Upper lobe of right lung (tissue), 1 donor: ENCODE results near the gene DROSHA. TPM values are rescaled to one million over a fixed set of nuclear protein-coding genes. Genes with fewer than 3 reads are reported as not detected.

Experiments used
- ATAC-seq: fragments of 200-7000 bp; cut with Tn5 transposase; one replicate; pipeline ENCODE4 v1.9.1; 2020; ENCODE audit warnings: mild to moderate bottlenecking, moderate library complexity
- DNase-seq: peaks from one replicate; pipeline ENCODE4 v3.0.0-alpha.2; 2020
- H3K27ac ChIP-seq: fragments of 200-600 bp; one replicate; pipeline ENCODE4 v1.8.0; 2022
- H3K27me3 ChIP-seq: fragments of 200-600 bp; one replicate; pipeline ENCODE4 v1.8.0; 2022; ENCODE audit warnings: mild to moderate bottlenecking
- H3K36me3 ChIP-seq: fragments of 200-600 bp; one replicate; pipeline ENCODE4 v1.8.0; 2022
- H3K4me1 ChIP-seq: fragments of 200-600 bp; one replicate; pipeline ENCODE4 v1.8.0; 2022
- H3K4me3 ChIP-seq: fragments of 200-600 bp; one replicate; pipeline ENCODE4 v1.8.0; 2022; ENCODE audit warnings: mild to moderate bottlenecking
- H3K9me3 ChIP-seq: fragments of 200-600 bp; one replicate; pipeline ENCODE4 v1.8.0; 2022
- intact Hi-C: fragments of 100-400 bp; cut with DNase I; formaldehyde crosslinking; loops from one replicate; pipeline ENCODE4 v1.11.0; 2022
- long read RNA-seq: library from polyadenylated mRNA; unstranded; transcript quantifications from one replicate; pipeline ENCODE4 v2.0.0, GENCODE V29; 2021
- total RNA-seq: library from RNA; stranded (reverse); fragmentation: NEBNext Ultra II Directional; extraction: Animal tissue kit (Norgen Biotek cat#: 25700); gene quantifications from one replicate; pipeline ENCODE4 v1.2.1, GENCODE V29; 2021
- TF ChIP-seq, protein P1 (sequence below): fragments of 200-600 bp; IDR thresholded peaks from one replicate; pipeline ENCODE4 v1.8.0; 2022; ENCODE audit warnings: antibody characterized with exemption
- donor health status: DM: no; HTN: yes; CAD: no; lungs with severe emphysema.

Gene DROSHA, protein sequence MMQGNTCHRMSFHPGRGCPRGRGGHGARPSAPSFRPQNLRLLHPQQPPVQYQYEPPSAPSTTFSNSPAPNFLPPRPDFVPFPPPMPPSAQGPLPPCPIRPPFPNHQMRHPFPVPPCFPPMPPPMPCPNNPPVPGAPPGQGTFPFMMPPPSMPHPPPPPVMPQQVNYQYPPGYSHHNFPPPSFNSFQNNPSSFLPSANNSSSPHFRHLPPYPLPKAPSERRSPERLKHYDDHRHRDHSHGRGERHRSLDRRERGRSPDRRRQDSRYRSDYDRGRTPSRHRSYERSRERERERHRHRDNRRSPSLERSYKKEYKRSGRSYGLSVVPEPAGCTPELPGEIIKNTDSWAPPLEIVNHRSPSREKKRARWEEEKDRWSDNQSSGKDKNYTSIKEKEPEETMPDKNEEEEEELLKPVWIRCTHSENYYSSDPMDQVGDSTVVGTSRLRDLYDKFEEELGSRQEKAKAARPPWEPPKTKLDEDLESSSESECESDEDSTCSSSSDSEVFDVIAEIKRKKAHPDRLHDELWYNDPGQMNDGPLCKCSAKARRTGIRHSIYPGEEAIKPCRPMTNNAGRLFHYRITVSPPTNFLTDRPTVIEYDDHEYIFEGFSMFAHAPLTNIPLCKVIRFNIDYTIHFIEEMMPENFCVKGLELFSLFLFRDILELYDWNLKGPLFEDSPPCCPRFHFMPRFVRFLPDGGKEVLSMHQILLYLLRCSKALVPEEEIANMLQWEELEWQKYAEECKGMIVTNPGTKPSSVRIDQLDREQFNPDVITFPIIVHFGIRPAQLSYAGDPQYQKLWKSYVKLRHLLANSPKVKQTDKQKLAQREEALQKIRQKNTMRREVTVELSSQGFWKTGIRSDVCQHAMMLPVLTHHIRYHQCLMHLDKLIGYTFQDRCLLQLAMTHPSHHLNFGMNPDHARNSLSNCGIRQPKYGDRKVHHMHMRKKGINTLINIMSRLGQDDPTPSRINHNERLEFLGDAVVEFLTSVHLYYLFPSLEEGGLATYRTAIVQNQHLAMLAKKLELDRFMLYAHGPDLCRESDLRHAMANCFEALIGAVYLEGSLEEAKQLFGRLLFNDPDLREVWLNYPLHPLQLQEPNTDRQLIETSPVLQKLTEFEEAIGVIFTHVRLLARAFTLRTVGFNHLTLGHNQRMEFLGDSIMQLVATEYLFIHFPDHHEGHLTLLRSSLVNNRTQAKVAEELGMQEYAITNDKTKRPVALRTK (N-terminal part only)
- 50.9 TPM for total RNA-seq
- long read RNA-seq, partial matches to known transcripts: 6 of 18 reads
- long read RNA-seq, other reads (novel, unspliced or antisense): 11 of 18 reads

DNA sequence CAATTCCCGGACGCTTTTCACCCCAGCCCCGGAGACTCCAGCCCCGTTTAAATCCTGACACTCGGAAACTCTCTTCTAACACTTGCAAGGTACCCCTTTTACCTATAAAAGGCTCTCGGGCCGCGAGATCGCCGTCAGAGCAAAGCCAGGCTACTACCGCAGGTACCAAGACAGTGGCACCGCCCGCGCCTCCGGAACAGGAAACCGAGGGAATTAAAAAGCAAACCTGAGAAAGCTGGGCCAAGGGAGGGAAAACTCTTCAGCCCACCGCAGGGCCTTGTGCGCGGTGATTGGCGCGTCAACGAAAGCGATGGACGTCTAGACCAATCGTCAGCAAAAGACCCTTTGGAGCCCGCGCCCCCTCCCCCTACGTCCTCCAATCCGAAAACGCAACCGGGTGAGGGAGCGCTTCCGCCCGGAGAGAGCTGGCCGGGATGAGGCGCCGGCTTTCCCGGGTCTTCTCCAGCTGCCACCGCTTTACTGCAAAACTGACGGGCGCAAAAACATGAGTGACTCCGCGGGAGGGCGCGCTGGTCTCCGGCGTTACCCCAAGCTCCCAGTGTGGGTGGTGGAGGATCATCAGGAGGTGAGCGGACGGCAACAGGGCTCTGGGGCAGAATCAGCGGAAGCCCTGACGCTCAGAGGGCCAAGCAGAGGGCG is at the start of gene DROSHA, which contains the start of gene C5orf22:
Gene DROSHA, minus strand, starts transcription at position 206 of the 660 bp plus-strand sequence. CDS start 3,034 bp downstream, outside the sequence.
Gene C5orf22, plus strand, starts transcription at position 414 of the 660 bp plus-strand sequence. Its CDS starts 92 bp downstream, at position 506.
- Histone ChIP-seq H3K27ac (peak within 1 kb of the TSS; percentile 82), H3K4me3 (peak within 1 kb of the TSS; percentile 93), H3K36me3 (peaks cover 48% of the 10 kb centered on the region), H3K27me3 (no peaks in the 10 kb centered on the region), H3K9me3 (no peaks in the 10 kb centered on the region), H3K4me1 (peaks cover 21% of the 10 kb centered on the region)
- TF ChIP-seq, protein P1, sequence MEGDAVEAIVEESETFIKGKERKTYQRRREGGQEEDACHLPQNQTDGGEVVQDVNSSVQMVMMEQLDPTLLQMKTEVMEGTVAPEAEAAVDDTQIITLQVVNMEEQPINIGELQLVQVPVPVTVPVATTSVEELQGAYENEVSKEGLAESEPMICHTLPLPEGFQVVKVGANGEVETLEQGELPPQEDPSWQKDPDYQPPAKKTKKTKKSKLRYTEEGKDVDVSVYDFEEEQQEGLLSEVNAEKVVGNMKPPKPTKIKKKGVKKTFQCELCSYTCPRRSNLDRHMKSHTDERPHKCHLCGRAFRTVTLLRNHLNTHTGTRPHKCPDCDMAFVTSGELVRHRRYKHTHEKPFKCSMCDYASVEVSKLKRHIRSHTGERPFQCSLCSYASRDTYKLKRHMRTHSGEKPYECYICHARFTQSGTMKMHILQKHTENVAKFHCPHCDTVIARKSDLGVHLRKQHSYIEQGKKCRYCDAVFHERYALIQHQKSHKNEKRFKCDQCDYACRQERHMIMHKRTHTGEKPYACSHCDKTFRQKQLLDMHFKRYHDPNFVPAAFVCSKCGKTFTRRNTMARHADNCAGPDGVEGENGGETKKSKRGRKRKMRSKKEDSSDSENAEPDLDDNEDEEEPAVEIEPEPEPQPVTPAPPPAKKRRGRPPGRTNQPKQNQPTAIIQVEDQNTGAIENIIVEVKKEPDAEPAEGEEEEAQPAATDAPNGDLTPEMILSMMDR: peak; percentile 12
- DNase-seq (peak; percentile 97), ATAC-seq (peak; percentile 99)
- intact Hi-C loops: no loop called here

DNA sequence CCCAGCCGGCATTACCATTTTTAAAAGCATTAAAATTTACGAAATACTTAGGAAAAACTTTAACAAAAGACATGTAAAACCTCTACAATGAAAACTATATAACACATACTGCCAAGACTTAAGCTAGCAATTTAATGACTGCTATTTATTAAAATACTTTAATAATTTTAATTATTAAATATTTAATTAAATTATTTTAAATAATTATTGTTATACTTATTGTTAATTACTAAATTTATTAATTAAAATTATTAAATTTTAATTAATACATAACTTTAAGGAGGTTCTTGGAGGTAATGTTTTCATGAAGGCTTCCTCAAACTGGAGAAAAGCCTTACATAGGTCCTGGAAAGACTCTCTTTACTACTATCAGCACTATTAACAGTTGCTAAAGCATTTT is 47.7 kb upstream of the DROSHA start:
- no peaks in the 10 kb centered on the region for H3K36me3 ChIP-seq
- no peak for DNase-seq
- no peaks in the 10 kb centered on the region for H3K9me3 ChIP-seq
- H3K27ac ChIP-seq: no peak overlapping the region
- no peaks in the 10 kb centered on the region for H3K4me1 ChIP-seq
- intact Hi-C loops: no loop called here
- TF ChIP-seq, protein P1: no peak
- H3K4me3 ChIP-seq: no peak overlapping the region
- no peak for ATAC-seq
- H3K27me3 ChIP-seq: no peaks in the 10 kb centered on the region

GRCh38 chr5:31577438-31577837 is 45.5 kb upstream of the DROSHA start:
- no peak overlapping the region for H3K27ac ChIP-seq
- H3K36me3 ChIP-seq: no peaks in the 10 kb centered on the region
- H3K27me3 ChIP-seq: no peaks in the 10 kb centered on the region
- ATAC-seq (no peak), DNase-seq (no peak)
- no peak overlapping the region for H3K4me3 ChIP-seq
- H3K9me3 ChIP-seq: no peaks in the 10 kb centered on the region
- H3K4me1 ChIP-seq: no peaks in the 10 kb centered on the region
- intact Hi-C loops: no loop called here
- TF ChIP-seq, protein P1: no peak

GRCh38 chr5:31574772-31575171 is 42.9 kb upstream of the DROSHA start:
- TF ChIP-seq, protein P1: no peak
- Histone ChIP-seq H3K27me3 (no peaks in the 10 kb centered on the region), H3K9me3 (no peaks in the 10 kb centered on the region), H3K27ac (no peak overlapping the region), H3K36me3 (no peaks in the 10 kb centered on the region), H3K4me3 (no peak overlapping the region), H3K4me1 (no peaks in the 10 kb centered on the region)
- no peak for ATAC-seq
- no peak for DNase-seq
- intact Hi-C loops: no loop called here
